GM18498 (cell line): ENCODE measurements around the gene AGMAT.
A peak's percentile ranks its signal among the peaks of the same experiment; 100 is the strongest.

Source experiments
- ATAC-seq: cut with Tn5 transposase; IDR thresholded peaks from one replicate; pipeline ENCODE4 v1.9.1; 2021; ENCODE audit warnings: mild to moderate bottlenecking, moderate library complexity; ENCODE audit not compliant: unreplicated experiment

AGMAT gene, protein sequence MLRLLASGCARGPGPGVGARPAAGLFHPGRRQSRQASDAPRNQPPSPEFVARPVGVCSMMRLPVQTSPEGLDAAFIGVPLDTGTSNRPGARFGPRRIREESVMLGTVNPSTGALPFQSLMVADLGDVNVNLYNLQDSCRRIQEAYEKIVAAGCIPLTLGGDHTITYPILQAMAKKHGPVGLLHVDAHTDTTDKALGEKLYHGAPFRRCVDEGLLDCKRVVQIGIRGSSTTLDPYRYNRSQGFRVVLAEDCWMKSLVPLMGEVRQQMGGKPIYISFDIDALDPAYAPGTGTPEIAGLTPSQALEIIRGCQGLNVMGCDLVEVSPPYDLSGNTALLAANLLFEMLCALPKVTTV

DNA sequence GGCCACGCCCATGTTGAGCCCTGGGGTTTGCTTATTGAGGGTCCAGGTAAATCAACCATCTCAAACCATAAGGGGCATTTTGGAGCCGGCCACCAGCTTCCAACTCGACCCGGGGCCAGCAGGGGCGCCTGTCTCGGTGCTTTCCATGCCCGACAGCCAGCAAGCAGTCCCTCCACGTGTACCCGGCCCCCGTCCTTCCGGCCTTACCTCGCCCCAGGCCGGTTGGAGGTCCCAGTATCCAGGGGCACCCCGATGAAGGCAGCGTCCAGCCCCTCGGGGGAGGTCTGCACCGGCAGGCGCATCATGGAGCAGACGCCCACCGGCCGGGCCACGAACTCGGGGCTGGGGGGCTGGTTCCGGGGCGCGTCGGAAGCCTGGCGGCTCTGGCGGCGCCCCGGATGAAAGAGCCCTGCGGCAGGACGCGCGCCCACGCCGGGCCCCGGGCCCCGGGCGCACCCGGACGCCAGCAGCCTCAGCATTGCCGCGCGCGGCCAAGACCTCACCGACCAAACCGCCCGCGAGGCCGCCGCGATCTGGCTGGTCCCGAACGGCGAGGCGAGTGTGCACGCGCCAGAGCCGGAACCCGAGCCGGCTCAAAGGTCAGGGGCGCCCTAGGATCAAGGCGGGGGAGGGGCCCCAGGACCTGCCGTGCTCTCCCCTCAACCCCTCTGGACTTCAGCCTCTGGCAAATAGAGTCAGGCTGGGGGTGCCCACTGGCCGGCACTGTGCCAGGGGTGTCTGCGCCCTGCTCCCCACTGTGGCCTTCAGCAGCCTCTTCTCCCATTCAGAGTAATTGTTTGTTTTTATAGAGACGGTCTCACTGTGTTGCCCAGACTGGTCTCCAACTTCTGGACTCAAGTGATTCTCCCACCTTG is at the start of gene AGMAT:
Gene AGMAT, minus strand, starts transcription at position 563 of the 875 bp plus-strand sequence. Its CDS starts 84 bp downstream, at position 479.
- ATAC-seq, result peak; percentile 78

DNA sequence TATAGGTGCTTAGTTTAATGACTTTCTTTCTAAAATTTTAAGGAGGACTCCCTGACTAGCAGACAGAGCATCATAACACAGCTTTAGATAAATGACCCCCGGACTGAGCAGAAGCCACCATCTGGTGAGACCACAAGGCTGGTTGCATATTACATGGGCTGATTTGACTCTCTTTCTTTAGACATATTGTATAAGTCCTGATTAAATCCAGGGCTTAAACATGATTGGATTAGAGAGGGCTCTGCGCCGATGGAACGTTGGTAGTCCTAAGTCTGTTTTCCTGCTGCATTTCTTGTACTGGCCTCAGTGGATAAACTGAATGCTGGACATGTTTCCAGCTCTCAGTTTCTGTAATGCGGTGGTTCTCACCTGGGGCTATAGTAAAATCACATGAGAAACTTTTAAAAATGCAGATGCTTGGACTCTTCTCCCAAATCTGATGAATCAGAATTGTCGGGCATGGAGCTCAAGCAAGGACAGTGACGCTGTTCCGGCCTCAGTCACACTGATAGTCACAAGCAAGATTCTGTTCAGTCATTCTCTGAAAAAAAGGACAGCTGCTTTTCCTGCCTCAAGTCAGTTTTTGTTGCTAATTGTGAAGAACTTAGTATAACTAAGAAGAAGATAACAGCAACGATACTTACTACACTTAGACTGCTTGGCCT is 49.0 kb upstream of the AGMAT start:
- ATAC-seq, result no peak

DNA sequence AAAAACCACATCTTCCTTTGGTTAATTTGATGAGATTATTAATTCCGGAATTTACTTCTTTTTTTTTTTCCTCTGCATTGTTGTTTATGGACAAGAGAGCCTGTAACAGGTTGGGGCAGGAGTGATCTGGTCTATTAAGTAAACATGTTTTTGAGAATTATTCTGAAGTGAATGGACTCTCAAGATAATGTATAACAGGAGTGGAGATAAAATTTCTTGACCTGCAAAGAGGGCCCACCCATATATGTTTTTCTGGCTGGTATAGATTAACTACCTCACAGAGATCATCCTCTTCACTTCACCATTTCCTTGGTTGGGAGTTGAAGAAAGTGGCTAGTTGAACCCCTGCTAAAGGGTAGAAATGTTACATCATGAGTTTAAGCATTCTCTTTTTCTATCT is 43.2 kb upstream of the AGMAT start:
- ATAC-seq, result peak; percentile 31

DNA sequence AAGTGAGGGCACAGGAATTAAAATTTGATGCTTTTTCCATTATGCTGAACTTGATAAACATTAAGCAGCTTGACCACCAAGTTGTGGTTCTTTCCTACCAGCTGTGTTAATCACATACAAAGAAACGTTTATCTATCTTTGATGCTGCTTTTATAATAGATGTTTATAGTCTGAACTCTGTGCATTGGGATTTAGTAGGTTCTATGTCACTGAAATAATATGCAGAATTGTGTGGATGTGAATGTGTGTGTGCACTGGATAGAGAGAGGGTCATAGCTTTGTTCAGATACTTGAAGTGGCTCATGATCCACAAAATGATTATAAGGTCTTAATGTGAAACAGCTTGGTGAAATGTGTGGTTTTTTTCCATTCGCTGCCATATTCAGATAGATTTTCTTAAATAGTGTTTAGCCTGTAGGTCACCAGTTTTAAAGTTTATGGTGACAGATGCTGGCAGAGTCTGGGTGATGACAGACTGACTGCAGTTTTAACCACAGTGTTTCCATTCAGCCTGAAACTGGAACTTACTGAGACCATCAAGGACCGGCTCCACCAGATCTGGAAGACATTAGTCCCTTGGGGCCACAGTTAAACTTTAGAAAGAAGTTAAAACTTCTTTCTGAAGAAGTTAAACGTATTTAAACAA is 42.6 kb upstream of the AGMAT start:
- ATAC-seq, result peak; percentile 87

DNA sequence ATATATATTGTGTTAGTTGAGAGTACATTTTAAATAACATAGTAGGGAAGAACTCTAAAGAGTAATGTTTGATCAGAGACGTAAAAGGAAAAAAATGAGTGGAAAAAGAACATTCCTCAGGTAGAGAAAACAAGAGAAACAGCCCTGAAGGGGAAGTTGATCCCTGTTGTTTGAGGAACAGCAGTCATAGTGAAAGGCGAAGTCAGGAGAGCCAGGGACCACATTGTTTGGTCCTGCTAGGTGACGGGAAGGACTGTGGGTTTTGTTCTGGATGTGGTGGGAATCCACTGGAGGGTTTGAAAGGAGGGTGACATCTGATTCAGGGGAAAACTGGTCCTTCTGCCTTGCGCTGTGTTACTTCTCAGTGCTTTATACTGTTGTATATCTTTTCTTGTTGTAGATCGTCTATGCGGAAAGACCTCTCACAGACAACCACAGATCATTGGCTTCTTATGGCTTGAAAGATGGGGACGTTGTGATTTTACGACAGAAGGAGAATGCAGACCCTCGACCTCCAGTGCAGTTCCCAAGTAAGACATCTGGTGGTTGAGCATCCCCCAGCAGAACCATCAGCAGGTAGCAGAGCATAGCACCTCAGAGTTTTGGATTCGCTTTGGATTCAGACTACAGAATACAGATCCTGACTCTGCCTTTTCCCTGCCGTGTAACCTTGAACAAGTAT is 41.6 kb upstream of the AGMAT start:
- no peak for ATAC-seq

DNA sequence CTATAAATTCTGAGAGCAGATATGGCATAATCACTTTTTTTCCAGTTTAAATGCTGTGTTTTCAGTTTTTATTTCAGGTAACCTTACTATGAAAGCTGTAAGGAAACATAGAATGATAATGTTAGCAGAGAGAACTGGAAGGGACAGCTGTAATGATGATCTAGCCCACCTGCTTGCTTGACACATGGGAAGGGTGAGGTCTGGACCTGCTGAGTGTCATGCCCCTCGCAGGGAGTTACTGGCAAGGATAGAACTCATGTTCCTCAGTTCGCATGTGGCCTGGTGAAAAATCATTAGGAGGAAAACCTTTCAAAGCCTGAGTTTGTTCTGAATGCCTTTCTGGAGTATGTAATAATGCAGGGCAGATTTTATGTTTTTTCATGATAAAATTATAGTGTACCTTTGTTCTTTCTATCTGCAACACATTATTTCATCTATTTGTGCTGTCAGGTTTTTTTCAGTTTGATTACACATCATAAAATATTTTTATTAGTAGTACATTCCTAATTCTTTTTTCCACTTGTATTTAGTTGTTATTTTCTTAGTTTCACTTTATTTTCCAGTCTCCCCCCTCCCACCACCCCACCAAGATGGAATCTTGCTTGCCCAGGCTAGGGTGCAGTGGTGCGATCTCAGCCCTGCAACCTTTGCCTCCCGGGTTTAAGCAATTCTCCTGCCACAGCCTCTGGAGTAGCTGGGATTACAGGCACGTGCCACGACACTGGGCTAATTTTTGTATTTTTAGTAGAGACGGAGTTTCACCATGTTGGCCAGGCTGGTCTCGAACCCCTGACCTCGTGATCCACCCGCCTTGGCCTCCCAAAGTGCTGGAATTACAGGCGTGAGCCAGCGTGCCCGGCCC is 40.4 kb upstream of the AGMAT start:
- ATAC-seq, result no peak

DNA sequence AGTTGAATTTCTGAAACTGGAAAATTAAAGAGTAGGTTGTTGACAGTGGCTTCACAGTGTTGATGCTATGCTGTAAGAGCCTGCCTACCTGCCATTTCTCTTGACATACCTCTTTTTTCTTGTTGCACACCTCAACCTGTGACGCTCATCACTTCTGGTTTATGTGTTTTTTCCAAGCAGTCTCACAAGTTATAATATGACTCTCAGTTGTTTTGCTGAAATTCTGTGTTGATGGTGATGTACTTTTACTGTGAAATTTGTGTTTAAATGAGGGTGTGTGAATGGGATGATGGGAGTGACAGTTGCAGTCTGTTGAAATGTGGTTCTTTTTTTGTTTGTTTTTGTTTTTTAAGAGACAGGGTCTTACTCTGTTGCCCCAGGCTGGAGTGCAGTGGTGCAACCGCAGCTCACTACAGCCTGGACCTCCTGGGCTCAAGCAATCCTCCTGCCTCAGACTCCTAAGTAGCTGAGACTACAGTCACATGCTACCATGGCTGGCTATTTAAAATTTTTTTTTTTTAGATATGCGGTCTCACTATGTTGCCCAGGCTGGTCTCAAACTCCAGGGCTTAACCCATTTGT is 39.4 kb upstream of the AGMAT start:
- no peak for ATAC-seq

DNA sequence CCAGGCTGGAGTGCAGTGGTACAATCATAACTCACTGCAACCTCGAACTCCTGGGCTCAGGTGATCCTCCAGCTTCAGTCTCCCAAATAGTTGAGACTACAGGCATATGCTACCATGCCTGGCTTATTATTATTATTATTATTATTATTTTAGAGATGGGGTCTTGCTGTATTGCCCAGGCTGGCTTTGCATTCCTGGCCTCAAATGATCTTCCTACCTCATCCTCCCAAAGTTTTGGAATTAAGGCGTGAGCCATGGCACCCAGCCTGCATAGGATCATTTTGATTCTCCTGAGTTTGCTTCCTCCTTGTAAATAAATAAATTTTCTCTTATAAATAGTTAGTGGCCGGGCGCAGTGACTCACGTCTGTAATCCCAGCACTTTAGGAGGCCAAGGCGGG is 38.6 kb upstream of the AGMAT start:
- no peak for ATAC-seq

DNA sequence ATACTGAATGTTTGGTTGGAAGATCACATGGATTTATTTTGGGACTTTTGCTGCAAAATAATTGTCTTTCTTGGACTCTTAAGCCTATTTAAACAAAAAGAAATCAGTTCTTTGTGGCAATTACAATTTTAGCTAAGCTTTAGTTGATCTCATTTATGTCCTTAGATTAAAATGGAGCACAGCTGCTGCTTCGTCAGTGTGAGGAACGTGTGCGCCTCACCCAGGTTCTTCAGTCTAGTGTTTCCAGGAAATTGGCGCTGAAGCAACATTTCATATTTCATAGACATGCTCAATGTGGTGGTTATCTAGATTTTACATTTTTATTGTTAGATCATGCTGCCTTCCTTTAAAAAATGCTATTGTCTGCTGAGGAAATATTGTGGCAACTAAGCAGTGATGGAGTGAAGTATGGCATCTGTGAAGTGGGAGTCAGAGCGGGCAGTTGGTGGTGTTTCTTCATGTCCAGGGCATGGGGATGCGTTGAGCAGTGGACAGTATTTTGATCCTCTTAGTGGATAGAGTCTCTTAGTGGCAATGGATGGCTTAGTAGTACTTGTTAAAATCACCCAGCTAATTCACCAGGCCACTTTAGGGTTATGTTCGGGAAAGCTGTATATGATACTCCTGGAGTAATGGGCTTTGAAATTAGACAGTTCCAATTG is 38.0 kb upstream of the AGMAT start:
- ATAC-seq, result no peak

DNA sequence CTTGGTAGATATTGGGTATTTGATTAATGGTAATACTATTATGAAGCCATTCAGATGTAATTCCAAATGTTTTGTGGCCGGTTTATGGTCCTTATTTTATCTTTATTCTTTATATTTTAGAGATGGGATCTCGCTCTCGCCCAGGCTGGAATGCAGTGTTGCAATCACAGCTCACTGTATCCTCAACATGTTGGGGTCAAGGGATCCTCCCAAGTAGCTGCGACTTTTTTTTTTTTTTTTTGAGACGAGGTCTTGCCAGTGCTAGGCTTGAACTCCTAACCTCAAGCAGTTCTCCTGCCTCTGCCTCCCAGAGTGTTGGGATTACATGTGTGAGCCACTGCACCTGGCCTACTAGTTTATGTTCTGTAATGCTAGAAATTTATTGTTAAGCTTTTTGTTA is 37.1 kb upstream of the AGMAT start:
- no peak for ATAC-seq

DNA sequence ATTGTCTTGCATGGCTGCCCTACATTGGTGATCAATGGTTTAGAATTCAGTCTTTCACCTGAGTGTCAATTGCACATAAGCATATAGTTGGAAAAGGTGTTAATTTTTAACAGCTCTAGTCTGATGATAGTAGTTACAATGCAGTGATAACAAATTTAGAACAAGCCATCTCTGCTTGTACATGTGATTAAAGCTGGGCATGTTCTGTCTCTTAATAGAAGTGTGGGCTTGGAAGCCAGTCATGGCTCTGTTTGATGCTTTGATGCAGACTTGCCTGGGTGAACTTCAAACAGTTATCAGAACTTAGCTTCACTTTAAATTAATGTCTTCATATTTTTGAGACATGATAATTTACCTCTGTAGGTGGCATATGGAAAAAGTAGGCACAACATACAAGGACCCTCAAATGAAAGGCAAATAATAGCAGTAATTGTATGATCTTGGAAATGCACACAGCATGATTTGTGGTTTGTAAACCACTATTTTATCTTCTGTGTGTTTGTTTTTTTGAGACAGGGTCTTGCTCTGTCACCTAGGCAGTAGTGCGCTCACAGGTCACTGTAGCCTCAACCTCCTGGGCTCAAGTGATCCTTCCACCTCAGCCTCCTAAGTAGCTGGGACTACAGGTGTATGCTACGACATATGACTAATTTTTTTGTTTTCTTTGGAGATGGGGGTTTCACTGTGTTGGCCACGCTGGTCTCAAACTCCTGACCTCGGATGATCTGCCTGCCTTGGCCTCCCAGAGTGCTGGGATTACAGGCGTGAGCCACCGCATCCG is 36.2 kb upstream of the AGMAT start:
- ATAC-seq, result no peak

DNA sequence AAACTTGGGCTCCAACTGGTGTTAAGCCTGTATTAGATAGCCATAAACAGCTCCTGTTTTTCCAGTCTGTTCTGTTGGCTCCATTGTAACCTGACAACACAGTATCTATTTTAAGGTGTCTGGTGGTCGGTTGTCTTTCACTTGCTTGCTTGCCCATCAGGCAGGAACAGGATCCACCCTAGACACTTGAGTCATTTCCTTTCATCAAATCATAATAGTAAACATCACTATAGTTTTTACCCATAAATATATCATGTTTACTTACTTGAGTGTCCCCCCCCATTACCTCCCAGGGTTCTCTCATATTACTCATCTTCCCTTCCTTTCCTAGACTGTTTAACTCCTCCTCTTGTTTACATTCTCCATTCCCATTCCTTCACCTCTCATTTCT is 35.3 kb upstream of the AGMAT start:
- no peak for ATAC-seq

DNA sequence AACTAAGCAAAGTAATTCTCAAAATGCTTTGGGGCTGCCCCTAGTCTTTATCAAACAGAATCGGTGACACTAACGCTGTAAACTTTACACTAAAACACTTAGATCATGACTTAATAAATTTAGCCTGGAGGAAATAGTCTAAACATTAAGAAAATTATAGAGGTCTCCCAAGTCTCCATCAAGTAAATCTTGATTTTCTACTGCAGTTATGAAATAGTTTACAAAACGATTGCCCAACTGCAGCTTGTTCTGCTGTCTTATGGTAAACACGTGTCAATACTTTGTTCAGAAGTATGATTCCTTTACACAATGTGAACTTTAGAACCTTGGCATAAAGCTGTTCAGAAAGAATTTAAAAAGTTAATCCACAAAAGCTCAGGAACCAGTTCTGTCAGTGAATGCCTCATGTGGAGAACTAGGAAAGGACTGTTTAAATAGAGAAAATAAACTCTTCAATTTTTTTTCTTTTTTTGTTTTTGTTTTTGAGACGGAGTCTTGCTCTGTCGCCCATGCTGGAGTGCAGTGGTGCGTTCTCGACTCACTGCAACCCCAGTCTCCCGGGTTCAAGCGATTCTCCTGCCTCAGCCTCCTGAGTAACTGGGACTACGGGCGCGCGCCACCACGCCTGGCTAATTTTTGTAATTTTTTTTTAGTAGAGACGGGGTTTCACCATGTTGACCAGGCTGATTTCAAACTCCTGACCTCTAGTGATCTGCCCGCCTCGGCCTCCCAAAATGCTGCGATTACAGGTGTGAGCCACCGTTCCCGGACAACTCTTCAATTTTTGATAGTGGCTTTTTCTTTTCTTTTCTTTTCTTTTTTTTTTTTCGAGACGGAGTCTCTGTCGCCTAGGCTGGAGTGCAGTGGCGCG is 34.0 kb upstream of the AGMAT start:
- ATAC-seq, result no peak

DNA sequence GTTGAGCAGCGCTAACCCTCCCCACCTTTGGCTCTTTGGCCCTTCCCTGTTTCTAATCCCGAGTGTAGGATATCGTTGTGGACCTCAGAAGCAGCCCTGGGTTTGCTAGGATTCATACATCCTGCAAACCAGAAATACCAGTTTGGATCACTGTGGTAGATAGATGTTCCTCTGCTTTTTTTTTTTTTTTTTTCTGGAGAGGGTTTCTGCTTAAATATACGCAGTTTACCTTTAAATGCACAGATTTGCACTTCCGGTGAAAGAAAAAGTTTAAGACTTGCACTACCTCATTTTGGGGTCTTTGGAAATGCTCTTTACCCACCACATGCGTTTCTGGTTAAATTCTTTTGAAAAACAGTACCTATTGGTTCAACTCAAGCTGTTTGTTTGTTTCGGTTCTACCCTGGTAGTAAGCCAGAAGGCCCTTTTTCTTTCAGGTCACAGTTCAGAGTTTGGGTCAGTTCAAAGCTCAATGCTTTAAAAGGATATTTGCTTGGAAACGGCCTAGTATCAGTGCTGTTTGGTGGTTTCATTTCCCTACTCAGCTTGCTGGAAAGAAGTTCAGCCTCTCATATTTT is 33.3 kb upstream of the AGMAT start:
- ATAC-seq, result peak; percentile 36

DNA sequence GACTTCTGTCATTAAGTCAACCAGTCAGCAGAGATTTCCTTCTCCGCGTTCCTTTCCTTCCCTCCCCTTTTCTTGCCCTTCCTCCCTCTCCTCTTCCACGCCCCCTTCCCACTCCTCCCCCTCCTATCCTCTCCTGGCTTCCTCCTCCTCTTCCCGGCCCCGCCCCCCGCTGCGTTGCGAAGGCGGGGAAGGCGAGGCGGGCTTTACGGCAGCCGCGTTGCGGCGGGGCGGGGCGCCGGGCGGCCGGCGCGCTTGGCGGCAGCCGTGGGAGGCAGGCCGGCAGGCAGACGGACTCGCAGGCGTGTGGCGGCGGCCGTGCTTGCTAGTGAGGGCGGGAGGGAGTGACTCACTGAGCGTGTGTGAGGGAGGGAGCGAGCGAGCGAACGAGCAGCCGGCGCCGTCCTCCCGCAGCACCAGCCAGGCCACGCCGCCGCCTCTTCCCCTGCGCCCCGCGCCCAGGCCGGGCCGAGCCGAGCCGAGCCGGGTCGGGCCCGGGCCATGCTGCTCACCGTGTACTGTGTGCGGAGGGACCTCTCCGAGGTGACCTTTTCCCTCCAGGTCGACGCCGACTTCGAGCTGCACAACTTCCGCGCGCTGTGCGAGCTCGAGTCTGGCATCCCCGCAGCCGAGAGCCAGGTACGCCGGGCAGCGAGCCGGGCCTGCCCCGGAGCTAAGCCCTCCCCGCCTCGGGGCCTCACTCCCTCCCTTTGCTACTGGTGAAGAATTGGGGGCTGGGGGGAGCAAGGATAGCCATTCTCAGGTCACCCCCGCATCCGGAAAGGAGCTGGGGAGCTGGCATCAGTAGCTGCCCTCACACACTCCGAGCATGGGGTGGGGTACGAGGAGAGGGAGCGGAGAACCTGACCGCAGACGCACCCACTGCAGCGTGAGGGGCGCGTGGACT is 32.6 kb upstream of the AGMAT start, which contains the start of gene DDI2:
Gene DDI2, plus strand, starts transcription at position 286 of the 904 bp plus-strand sequence. Its CDS starts 213 bp downstream, at position 499.
- peak; percentile 72 for ATAC-seq
